SKM-1 treated with dmso at 0.1 percent for 144 hours (cell line): ENCODE results near the gene CEPT1.
"Not testable (repeated sequence)": the region's sequence is repeated elsewhere in the genome, so short reads cannot be mapped to it uniquely, and the experiment has no call there.

Experiments used
- DNase-seq: peaks from one replicate; lab custom pipeline; 2025; ENCODE audit not compliant: unreplicated experiment; lab: John Stamatoyannopoulos, UW

CEPT1 gene

GRCh38 chr1:111208921-111209320 is 68.9 kb downstream of the CEPT1 start:
- DNase-seq, result no peak

DNA sequence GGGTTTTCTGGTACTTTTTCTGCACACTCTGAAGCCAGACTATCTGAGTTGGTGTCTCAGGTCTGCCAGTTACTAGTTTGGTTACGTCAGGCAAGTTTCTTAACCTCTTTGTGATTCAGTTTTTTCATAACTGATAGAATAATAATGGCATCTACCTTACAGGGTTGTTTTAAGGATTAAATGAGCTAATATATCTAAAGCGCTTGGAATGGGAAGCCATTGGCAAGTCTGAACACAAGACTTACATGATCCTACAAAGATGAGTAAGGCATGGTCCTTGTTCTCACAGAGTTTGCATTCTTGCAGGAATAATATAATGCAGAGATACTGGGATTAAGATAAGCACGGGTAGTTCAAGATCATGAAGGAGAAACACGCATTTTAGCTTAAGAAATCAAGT is 69.6 kb downstream of the CEPT1 start:
- DNase-seq, result no peak

DNA sequence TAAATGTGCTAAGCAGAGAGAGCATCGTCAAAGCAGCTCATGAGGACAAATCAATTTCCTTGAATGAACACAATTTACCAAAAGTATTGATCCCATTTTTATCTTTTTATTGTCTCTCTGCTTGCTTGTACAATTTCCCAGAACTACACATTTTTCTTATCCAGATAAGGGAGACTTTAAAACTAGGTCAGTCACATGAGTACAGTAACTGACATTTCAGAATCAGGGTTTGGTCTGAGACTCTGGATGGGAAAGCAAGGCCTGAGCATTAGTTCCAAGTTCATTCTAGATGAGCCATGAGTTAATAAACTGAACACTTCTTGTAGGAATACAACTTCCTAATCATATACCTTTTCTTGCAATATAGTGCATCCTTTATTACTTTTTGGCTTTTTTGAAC is 71.9 kb downstream of the CEPT1 start:
- DNase-seq, result no peak

DNA sequence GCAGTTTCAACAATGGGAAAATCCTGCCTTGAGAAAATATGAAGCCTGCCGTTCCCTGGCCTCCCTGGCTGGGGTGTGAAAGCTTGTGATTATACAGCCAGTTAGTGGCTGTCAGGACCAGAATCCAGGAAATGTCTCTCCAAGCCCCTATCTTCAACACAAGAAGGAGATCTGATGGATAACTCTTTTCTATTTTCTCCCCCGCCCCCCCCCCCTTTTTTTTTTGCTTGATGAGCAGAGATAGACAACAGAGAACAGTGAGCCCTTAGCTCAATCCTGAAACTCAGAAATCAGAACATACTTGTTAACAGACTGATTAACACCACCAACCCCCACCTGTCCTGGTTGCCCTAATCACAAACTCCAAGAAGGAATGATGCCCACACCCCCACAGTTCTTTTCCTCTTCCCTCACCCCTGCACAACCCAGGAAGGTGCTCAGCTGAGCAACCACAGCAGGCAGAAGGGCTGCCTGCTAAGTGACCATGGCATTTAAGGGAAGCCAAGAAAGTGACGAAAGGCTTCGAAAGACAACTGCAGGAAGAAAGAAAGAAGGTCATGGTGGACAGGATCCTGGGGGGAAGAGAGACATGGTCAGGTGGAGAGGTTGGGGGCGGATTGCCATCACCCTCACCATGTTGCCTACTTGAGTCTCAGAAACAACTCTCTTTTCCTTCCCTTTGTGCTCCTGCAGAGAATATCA is 72.8 kb downstream of the CEPT1 start:
- peak; percentile 43 for DNase-seq

- no peak for DNase-seq
These were observed 73.4 kb downstream of the CEPT1 start for GRCh38 chr1:111213412-111213811.

GRCh38 chr1:111214074-111214801 is 74.2 kb downstream of the CEPT1 start:
- DNase-seq, result peak; percentile 6

DNA sequence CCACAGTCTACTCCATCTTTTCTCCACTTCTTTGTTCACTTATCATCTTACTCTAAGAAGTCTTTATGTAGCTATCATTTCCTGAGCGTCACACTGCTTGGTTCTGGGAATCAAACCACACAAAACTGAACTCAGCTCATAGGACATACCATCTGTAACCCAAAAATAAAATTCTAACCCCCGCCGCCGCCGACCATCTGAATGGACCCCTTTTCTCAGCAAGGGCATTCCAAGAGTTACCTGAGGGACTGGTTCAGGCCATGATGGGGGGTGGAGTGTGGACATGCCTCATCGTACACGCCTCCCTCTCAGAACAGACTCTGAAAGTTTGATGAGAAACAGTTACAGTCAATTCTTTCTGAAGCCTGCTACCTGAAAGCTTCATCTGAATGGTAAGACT is 74.9 kb downstream of the CEPT1 start:
- DNase-seq, result no peak

GRCh38 chr1:111215285-111215684 is 75.3 kb downstream of the CEPT1 start:
- DNase-seq, result not testable (repeated sequence)

DNA sequence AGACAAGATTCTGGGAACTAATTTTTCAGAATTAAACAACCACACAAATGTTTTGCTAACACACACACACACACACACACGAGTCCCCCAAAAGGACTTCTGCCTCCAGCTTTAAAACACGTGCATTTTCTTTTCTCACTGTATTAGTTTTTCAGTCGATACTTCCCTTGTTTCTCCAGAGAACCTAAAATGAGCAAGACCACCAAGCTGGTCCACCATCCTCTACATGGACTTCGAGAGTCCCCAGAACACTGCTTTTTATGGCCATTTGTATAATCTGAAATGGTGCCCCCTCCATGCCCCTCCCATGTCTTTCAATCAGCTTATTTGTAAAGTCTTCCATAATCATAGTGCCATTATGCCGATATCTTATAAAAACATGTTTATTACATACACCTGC is 76.7 kb downstream of the CEPT1 start:
- DNase-seq, result no peak

DNA sequence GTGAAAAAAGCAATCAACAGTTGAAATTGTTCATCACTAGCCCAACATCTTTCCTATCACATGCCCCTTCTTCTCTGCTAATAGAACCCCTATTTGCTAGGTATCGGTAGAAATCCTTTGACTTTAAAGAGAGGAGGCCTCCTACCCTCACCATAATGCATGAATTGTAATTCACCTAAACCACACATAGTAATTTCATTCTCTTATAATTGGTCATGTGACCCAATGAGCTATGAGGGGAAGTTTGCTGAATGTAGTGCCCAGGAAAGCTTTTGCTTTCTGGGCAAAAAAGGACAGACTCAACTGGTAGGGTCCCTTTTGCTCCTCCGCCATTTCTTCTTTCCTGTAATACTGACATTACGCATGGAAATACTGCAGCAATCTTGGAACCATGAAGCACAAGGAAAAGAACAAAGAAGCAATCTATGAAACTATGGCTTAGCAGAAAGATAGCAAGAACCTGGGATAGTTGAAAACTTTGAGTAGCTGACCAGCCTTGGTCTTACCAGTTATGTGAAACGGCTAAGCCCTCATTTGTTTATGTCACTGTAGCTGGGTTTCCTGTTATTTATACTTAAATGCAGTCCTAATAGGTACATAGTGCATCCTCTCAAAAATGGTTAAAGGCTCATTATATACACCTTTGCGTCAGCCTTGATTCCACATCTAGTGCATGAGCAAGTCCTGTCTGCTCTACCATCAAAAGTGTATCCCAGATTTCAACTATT is 77.3 kb downstream of the CEPT1 start:
- DNase-seq, result no peak

DNA sequence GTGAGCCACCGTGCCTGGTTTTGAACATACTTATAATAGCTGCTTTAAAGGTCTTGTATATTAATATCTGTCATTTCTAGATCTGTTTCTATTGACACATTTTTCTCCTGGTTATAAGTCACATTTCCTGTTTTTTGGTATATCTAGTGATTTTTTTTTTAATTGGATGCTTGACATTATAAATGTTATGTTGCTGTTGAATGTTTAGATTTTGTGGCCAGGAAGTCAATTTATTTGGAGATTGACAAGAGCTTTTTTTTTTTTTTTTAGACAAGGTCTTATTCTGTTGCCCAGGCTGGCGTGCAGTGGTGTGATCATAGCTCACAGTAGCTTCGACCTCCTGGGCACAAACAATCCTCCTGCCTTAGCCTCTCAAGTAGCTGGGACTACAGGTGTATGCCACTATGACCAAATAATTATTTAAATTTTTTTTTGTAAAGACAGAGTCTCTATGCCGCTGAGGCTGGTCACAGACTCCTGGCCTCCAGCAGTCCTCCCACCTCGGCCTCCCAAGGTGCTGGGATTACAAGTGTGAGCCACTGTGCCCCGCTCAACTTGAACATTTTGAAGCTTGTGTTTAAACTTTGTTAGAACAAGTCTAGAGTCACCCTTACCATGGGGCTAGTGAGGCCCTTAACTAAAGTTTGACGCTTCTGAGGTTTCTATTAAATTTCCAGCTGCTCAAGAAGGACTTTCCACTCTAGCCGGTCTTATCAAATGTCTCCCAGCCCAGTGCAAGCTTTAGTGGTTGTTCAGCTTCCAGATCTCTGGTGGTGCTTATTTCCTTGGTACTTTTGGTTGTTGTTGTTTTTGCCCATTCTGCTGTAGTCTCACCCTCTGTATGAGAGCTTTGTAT is 78.9 kb downstream of the CEPT1 start:
- no peak for DNase-seq

DNA sequence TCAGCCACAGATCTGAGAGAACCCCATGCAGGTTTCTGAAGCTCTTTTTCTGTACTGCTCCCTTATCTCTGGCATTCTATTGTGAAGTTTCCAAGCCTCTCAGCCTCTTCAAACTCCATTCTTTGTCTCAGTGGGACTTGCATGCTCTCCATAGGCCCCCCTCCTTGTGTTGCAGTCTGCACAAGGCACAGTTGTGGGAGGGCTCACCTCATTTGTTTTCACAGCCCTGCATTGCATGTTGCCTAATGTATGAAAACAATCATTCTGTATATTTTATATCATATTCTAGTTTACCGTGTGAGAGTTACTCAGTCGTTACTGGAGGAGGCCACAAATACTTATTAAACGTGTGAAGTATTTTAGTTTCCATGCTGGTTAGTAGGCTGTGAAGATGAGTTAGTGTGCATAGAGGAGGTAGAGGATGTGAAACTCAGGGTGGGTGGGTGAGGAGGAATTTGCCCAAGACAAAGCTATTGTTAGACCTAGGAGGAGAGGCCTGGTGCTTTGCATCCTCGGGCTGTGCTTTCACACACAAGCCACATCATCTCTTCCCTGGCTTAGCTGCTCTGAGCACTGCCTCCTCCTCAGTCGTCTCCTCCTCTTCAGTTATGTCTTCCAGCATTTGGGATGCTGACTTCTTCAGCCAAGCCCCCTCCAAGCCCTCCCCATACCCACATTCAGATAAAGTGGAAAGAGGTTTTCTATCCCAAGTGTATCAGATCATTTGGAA is 79.7 kb downstream of the CEPT1 start:
- peak; percentile 42 for DNase-seq

DNA sequence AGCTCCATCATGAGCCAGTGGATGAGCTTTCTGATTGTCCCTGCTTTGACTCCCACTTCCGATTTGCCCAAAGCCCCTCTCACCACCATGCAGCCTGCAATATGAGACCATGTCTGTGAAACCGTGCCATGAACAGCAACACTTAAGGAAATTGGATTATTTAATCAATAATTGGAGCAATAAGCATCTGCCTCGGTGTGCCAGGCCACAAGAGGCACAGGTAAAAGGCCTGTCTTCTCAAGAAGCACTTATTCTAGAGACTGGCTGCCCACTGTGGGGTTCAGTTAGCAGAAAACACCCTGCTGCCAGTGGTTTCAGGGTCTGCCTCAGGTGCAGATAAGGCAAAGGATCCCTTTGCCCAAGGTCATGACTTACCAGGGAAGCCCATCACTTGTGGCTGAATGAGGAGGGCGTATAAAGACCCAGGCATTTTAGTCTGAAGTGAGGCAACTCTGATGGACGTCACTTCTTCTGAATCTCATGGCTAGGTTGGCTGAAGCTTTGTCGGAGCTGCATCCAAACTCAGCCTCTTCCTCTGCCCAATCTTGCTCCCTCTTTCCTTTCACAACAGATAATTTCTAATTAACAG is 80.4 kb downstream of the CEPT1 start:
- no peak for DNase-seq

- no peak for DNase-seq
These were observed 81.2 kb downstream of the CEPT1 start for GRCh38 chr1:111221276-111221632.

- peak; percentile 90 for DNase-seq
These were observed 81.7 kb downstream of the CEPT1 start for GRCh38 chr1:111221633-111222291.

DNA sequence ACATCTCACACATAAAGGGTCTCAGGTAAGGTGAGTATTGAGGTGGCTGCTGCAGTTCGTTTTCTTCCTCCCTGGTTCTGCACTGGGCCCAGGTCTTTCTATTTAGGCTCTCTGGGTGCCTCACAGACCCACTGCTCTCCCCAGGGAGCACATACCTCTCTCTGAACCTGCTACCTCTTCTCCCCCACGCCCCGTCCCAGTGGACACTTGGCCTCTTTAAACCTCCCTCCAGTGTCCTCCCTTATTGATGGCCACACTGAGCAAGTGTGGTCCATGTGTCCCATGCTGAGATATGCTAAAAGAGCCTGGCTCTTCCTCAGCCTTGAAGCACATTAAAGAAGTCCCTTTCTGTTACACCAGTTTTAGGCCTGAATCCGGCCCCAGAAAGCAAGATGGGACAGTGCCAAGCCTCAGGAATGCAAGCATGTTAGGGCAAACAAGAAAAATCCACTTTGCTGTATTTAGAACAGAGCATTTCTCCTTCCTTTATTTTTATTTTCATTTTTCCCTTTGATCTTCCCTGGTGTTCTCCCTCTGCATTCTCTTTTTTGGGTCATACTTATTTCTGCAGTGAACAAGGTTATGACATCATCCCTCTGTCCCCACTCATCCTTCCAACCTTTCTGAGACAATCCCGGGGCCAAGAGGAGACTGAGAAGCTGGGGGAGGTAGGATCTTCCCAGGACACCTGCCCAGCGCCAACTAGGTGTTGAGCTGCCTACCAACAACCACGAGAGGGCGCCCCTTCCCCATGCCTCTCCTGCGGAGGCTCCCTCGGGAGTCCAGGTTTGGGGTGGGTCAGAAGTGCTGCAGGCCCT is 82.5 kb downstream of the CEPT1 start:
- DNase-seq, result peak; percentile 53

- DNase-seq, result no peak
These were observed 83.2 kb downstream of the CEPT1 start for GRCh38 chr1:111223126-111223685.

- no peak for DNase-seq
These were observed 85.1 kb downstream of the CEPT1 start for GRCh38 chr1:111225091-111225490.
